OCI-LY7 (cell line): ENCODE results near the gene TTI1. TPM values are rescaled to one million over a fixed set of nuclear protein-coding genes. Genes with fewer than 3 reads are reported as not detected.
"Not testable (repeated sequence)": the region's sequence is repeated elsewhere in the genome, so short reads cannot be mapped to it uniquely, and the experiment has no call there.

Source experiments
- BruUV-seq: library from RNA; stranded (reverse); fragments of 400-500 nt; replicated peaks from 2 replicates; lab custom pipeline; 2021; lab: Mats Ljungman, UMichigan
- CTCF ChIA-PET: fragments of 300-600 bp; sonication (Branson Sonifier 250); formaldehyde crosslinking; loops from one replicate; lab custom pipeline; 2022; ENCODE audit warnings: antibody characterized with exemption; ENCODE audit not compliant: unreplicated experiment; lab: Charles Lee
- POLR2A ChIA-PET: fragments of 300-600 bp; sonication (Branson Sonifier 250); formaldehyde crosslinking; loops from one replicate; lab custom pipeline; 2022; ENCODE audit warnings: antibody characterized with exemption; lab: Charles Lee
- DNase-seq: peaks from one replicate; pipeline ENCODE4 v3.0.0-alpha.2; 2015; ENCODE audit warnings: low spot score
- H2AFZ ChIP-seq: fragments of 200-600 bp; sonication (generic), shearing (Covaris generic); 2 replicates; pipeline ENCODE4 v1.6.1; 2014; ENCODE audit warnings: mild to moderate bottlenecking, antibody characterized with exemption, low read length, moderate library complexity
- H3K27ac ChIP-seq: fragments of 200-600 bp; sonication (generic); 2 replicates; pipeline ENCODE4 v1.5.1; 2014; ENCODE audit warnings: mixed run types, low read depth, mild to moderate bottlenecking, moderate library complexity, low read length, inconsistent platforms; ENCODE audit not compliant: poor library complexity, severe bottlenecking
- H3K36me3 ChIP-seq: fragments of 200-600 bp; sonication (generic); 2 replicates; pipeline ENCODE4 v1.6.1; 2014; ENCODE audit warnings: mild to moderate bottlenecking, antibody characterized with exemption, low read length, moderate library complexity, mixed read lengths; ENCODE audit not compliant: insufficient read depth
- H3K4me1 ChIP-seq: fragments of 200-600 bp; sonication (generic); 2 replicates; pipeline ENCODE4 v1.5.1; 2014; ENCODE audit warnings: mild to moderate bottlenecking, low read length; ENCODE audit not compliant: insufficient read depth, poor library complexity, severe bottlenecking
- H3K4me2 ChIP-seq: fragments of 200-600 bp; sonication (generic); 2 replicates; pipeline ENCODE4 v1.6.1; 2014; ENCODE audit warnings: mild to moderate bottlenecking, low read length
- H3K4me3 ChIP-seq: fragments of 200-600 bp; sonication (generic); 2 replicates; pipeline ENCODE4 v1.5.1; 2014; ENCODE audit warnings: mild to moderate bottlenecking, low read depth, low read length; ENCODE audit not compliant: poor library complexity, severe bottlenecking
- H3K79me2 ChIP-seq: fragments of 200-600 bp; sonication (generic); 2 replicates; pipeline ENCODE4 v1.6.1; 2016; ENCODE audit warnings: low read depth, mild to moderate bottlenecking, low read length, moderate library complexity, mixed read lengths; ENCODE audit not compliant: insufficient read depth
- H3K9me2 ChIP-seq: fragments of 200-600 bp; sonication (generic); 2 replicates; pipeline ENCODE4 v1.6.1; 2016; ENCODE audit warnings: mild to moderate bottlenecking, low read length, mixed read lengths; ENCODE audit not compliant: insufficient read depth
- H3K9me3 ChIP-seq: fragments of 200-600 bp; sonication (generic); 2 replicates; pipeline ENCODE4 v1.6.1; 2014; ENCODE audit warnings: mild to moderate bottlenecking, mixed run types, low read length, mixed read lengths
- H4K20me1 ChIP-seq: fragments of 200-600 bp; sonication (generic); 2 replicates; pipeline ENCODE4 v1.6.1; 2014; ENCODE audit warnings: mild to moderate bottlenecking, antibody characterized with exemption, low read length, moderate library complexity, mixed read lengths; ENCODE audit not compliant: insufficient read depth
- CTCF ChIP-seq: fragments of 200-600 bp; sonication (generic); conservative IDR thresholded peaks from 2 replicates; pipeline ENCODE4 v1.5.1; 2014; ENCODE audit warnings: mild to moderate bottlenecking, antibody characterized with exemption, low read length, moderate library complexity, mixed read lengths
- EZH2phosphoT487 ChIP-seq: fragments of 200-600 bp; sonication (generic); IDR thresholded peaks from 2 replicates; pipeline ENCODE4 v1.6.1; 2018; ENCODE audit warnings: low read depth, borderline replicate concordance, mild to moderate bottlenecking, mixed run types, antibody characterized with exemption, low read length, moderate library complexity, mixed read lengths
- intact Hi-C: fragments of 100-400 bp; cut with micrococcal nuclease; formaldehyde crosslinking; loops from one replicate; pipeline ENCODE4 v1.10.0; 2022; ENCODE audit not compliant: unreplicated experiment
- total RNA-seq, 2 experiments: library from RNA; depleted of rRNA in 1 of 2; stranded (reverse); fragments of >200 nt in 1 of 2; shearing (Covaris generic) in 1 of 2; gene quantifications; 2 replicates each; pipeline ENCODE4 v1.2.3, GENCODE V29; 2014 to 2022

The TTI1 gene
- total RNA-seq, 2 experiments from 2014 or later = 22.4 to 28.7 TPM

DNA sequence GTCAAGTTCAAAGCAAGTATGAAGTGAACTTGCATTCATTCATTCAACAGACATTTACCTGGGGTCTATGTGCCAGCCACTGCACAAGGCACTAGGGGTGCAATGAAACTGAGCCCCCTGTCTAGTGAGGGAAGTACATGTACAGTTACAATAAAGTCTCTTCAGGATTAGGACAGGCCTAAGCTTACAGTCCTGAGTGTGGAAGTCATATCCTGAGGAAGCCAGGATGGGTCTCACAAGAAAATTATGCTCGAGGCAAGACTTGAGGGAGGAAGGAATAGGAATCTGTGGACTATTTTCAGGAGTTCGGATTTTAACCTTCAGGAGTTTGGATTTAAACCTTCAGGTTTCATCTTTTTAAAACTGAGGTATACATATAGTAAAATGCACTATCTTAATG lies 19.4 kb downstream of the TTI1 start:
- intact Hi-C loops = no loop called here
- H3K4me1 ChIP-seq = no peaks in the 10 kb centered on the region
- H3K4me3 ChIP-seq = no peak overlapping the region
- H3K36me3 ChIP-seq = peaks cover 95% of the 10 kb centered on the region
- 0 out of 2 replicates have a peak, but pooled peaks cover 4% of the 10 kb centered on the region for H4K20me1 ChIP-seq
- BruUV-seq = no TSS peak
- H3K4me2 ChIP-seq = no peak overlapping the region
- ChIA-PET CTCF (no interaction called here), POLR2A (interaction anchor here (1.0 kb wide), 1 partner anchor 19 kb away, joined by 4 read pairs; no protein-coding TSS in a partner anchor)
- no peaks in the 10 kb centered on the region for H3K9me2 ChIP-seq
- H3K27ac ChIP-seq = no peak overlapping the region
- no peak for DNase-seq
- TF ChIP-seq EZH2phosphoT487 (no peak), CTCF (no peak)
- H3K9me3 ChIP-seq = peaks cover 21% of the 10 kb centered on the region
- H3K79me2 ChIP-seq = peaks cover 14% of the 10 kb centered on the region; the same call in 1 of the 2 replicates
- H2AFZ ChIP-seq = no peak overlapping the region

DNA sequence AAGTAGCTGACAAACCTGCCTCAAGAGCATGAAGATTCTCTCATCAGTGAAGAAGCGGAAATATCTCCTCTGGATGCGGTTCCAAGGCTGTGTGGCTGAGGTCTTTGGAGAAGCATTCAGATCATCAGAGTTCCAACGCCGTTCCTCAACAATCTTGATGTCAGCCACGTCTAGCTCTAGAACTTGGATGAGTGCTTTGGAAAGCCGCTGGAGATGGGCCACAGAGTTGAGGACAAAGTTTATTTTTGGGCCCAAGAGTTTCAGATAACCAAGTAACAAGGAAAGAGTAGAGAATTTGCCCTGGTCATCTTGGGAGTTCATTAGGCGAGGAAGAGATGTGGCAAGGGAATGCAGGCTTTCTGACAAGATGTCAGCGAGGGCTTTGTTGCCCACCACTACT lies 20.9 kb downstream of the TTI1 start:
- Histone ChIP-seq H4K20me1 (0 out of 2 replicates have a peak, but pooled peaks cover 7% of the 10 kb centered on the region), H3K27ac (no peak overlapping the region), H3K4me3 (no peak overlapping the region), H3K4me2 (no peak overlapping the region), H3K4me1 (no peaks in the 10 kb centered on the region), H3K9me2 (no peaks in the 10 kb centered on the region), H3K79me2 (peaks cover 8% of the 10 kb centered on the region; the same call in 1 of the 2 replicates), H3K36me3 (peaks cover 89% of the 10 kb centered on the region), H2AFZ (no peak overlapping the region), H3K9me3 (0 out of 2 replicates have a peak, but pooled peaks cover 6% of the 10 kb centered on the region)
- POLR2A ChIA-PET = interaction anchor here (1.2 kb wide), 1 partner anchor 14 kb away, joined by 3 read pairs; no protein-coding TSS in a partner anchor
- CTCF ChIA-PET = no interaction called here
- DNase-seq = no peak
- TF ChIP-seq EZH2phosphoT487 (no peak), CTCF (no peak)
- intact Hi-C loops = no loop called here
- no TSS peak for BruUV-seq

- ChIA-PET CTCF (no interaction called here), POLR2A (interaction anchor here (1.2 kb wide), 1 partner anchor 14 kb away, joined by 3 read pairs; no protein-coding TSS in a partner anchor)
- no peaks in the 10 kb centered on the region for H3K9me3 ChIP-seq
- no peak overlapping the region for H3K27ac ChIP-seq
- 0 out of 2 replicates have a peak, but pooled peaks cover 7% of the 10 kb centered on the region for H4K20me1 ChIP-seq
- peaks cover 83% of the 10 kb centered on the region for H3K36me3 ChIP-seq
- H3K4me1 ChIP-seq = no peaks in the 10 kb centered on the region
- BruUV-seq = no TSS peak
- intact Hi-C loops = no loop called here
- H3K4me2 ChIP-seq = no peak overlapping the region
- H3K9me2 ChIP-seq = no peaks in the 10 kb centered on the region
- peaks cover 5% of the 10 kb centered on the region; the same call in 1 of the 2 replicates for H3K79me2 ChIP-seq
- TF ChIP-seq EZH2phosphoT487 = no peak
- no peak for TF ChIP-seq CTCF
- H3K4me3 ChIP-seq = no peak overlapping the region
- no peak overlapping the region for H2AFZ ChIP-seq
- no peak for DNase-seq
These were observed 21.6 kb downstream of the TTI1 start for GRCh38 chr20:38011696-38012095.

- intact Hi-C loops, DNase-seq, H3K4me1 ChIP-seq, H4K20me1 ChIP-seq, H3K4me3 ChIP-seq, H3K4me2 ChIP-seq, CTCF ChIA-PET, BruUV-seq, H3K9me2 ChIP-seq, H2AFZ ChIP-seq, H3K79me2 ChIP-seq, H3K27ac ChIP-seq, H3K9me3 ChIP-seq: not testable (repeated sequence)
- H3K36me3 ChIP-seq = peaks cover 81% of the 10 kb centered on the region
- POLR2A ChIA-PET = interaction anchor here (0.6 to 1.5 kb wide), 2 partner anchors 12 to 18 kb away, joined by 3 to 4 read pairs; no protein-coding TSS in a partner anchor
These were observed 23.8 kb downstream of the TTI1 start for GRCh38 chr20:38009416-38009815.
